UCSD-AML1 (cell line): ENCODE data around the gene FARP1.

Experiments used
- DNase-seq: peaks from one replicate; lab custom pipeline; 2025; ENCODE audit not compliant: unreplicated experiment; lab: John Stamatoyannopoulos, UW

The FARP1 gene

DNA sequence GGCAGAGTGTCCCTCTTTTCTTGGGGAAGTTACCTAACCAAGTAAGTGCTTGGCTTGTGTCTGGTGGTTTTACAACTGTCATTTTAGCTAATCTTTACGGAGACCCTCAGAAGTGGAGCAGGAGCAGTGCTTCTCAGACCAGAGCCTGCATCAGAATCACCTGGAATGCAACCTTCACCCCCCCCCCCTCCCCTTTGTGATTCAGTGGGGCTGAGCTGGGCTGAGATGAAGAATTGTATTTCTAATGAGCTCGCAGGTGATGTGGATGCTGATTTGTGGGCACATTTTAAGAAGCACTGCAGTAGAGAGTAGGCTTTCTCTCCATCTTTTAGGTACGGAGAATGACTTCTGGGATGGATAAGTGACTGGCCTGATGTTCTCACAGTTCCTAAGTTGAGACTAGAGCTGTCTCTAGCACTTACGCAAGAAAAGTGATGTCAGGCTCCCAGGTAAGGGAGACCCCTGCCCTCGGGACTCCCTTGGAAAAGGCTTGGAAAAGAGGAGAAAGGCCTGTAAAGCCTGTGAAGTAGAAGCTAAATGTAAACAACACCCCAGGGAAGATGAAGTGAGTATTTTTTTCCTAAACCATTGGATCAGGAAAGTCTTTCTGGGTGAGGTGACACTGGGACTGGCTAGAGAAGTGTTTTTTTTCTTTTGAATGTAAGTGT is 57.5 kb downstream of the FARP1 start:
- no peak for DNase-seq

DNA sequence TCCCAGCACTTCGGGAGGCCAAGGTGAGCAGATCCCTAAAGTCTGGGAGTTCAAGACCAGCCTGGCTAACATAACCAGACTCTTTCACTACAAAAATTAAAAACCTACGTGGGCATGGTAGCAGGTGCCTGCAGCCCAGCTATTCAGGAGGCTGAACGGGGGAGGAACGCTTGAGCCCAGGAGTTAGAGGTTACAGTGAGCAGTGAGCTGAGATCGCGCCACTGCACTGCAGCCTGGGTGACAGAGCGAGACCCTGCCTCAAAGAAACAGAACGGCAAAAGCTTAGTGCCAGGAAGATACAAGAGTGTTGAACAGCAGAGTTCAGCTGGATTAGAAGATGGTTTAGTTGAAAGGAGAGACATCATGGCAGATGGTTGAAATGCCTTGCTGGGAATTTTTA is 58.3 kb downstream of the FARP1 start:
- no peak for DNase-seq

DNA sequence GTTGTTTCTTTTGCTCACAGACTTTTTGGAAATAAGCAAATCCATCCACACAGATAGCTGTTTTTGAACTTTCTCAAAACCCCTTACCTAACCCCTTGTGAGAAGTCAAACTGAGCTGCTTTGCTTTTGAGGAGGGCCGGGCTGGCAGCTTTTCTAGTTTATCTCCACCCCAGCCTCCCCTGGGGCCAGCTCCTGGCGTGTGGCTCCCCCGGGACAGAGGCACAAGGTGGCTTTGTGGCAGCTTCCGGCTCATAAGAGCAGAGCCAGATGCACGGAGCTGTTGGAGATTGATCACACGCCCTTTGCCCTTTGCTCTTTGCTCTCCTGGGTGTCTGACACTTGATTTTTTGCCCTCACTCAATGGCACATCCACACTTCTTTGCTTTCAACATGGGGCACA is 59.1 kb downstream of the FARP1 start:
- DNase-seq, result no peak

DNA sequence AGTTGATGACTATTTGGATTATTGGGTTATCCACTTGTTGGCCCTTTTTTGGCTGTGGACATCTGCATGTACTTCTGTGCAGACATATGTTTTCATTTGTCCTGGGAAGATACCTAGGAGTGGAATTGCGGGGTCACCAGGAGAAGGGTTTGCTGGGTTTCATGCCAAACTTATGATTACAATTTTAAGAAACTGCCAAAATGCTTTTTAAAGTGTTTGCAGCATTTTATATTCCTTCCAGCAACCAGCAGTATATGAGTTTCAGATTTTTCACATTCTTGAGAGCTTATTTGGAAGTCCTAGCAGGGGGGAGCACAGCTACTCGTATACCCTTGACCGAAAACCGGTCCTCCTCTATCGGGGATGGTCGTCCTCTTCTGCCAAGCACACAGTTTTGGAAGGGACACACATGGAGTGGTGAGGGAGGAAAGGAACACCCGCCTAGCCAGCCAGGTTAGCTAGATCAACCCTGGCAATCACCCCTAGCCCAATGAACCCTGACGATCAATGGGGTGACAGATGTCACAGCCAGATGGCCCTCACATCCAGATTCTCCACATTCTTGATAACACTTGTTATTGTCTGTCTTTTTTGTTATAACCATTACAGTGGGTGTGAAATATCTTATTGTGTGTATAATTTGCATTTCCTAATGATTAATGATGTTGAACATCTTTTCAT is 60.9 kb downstream of the FARP1 start:
- DNase-seq, result no peak

DNA sequence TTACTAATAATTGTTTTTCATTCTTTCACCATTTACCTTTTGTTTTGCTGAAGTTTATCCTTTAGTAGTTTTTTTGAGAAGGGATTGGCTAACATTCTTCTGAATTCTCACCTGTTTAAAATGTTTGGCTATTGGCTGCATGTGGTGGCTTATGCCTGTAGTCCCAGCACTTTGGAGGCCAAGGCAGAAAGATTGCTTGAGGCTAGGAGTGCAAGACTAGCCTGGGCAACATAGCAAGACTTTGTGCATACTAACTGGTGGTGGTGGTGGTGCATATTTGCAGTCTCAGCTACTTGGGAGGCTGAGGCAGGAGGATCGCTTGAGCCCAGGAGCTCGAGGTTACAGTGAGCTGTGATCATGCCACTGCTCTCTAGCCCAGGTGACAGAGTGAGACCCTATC is 61.7 kb downstream of the FARP1 start:
- DNase-seq, result no peak

DNA sequence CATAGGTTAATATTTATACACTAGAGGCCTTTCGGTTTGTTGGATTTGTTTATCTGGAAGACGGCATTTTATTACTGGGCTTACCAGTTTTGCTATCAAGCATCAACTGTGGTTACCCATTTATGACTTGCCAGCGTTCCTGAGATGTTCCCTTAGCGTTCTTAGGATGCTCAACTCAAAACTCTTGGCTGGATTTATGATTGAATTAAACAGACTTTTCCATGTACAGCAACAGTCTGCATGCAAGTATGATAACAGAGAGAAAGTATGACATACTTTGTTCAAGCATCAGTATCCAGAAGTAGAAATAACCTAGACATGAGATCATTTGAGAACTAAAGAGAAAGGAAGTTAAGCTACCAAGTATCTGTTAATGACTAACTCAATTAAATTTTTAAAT is 64.1 kb downstream of the FARP1 start:
- DNase-seq, result no peak

DNA sequence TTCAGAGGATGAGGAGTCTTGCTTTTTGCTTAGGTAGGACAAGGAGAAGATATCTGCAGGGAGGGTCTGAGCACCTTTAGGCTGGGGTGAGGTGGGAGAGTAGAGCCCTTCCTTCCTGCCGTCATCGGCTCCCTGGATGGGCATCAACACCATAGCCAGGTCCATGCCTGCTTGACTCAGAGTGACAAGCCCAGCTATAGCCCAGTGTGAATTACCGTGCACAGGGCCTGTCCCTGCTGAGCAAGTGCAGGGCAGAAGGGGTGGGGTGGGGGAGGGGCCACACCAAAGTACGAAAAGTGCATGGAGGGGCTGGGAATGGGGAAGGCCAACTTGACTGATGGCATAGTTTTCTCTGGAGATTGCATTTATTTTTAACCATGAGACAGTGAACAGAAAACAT is 64.5 kb downstream of the FARP1 start:
- DNase-seq, result no peak

DNA sequence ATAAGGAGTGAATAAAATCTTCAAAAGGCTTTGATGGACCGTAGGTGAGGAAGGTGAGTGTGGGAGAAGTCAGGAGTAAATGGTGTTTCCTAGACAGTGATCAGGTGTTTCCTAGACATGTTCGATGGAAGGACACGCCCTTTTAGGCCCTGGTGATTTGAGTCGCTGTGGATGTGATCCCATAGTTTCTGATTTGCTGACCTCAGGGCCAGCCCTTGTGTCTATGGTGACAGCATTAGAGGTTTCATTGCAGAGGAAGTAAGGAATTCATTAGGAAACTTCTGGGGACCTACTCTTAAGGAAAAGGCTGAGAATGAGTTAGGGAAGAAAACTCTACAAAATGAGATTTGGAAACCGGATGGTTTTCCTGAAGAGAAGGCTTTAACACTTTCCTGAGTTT is 65.7 kb downstream of the FARP1 start:
- DNase-seq, result no peak

DNA sequence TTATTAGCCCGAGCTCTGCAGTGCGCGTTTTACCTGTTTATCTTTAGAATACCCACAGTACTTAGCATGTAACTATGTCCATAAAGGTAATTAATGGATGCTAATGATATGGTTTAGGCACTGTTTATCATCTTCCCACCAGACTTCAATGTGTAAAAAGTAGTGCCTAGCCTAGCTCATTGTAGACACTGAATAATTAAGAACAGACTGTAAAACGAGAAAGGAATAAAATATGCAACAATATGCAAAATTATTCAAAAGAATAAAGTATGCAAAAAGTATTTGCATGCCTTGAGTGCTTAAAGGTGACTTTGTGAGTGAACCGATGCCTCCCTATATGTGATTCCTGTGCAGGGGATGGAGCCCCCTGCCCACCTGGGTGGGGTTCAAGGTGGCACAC is 69.9 kb downstream of the FARP1 start:
- no peak for DNase-seq

DNA sequence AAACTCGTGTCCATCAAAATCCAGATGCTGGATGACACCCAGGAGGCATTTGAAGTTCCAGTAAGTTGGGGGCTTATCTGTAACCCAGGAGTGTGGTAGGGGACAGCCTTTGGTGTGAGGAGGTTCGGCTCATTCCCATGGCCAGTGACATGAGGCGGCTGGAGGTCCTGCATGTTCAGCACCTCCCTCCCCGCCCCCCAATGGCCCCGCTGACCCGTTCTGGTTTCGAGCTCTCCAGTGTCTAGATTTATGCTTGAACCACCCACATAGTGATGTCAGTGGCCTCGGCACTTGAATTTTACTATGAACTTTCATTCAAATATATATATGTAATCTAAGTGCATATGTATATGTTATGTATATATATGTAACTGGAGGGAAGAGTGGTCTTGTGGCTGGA is 70.5 kb downstream of the FARP1 start:
- DNase-seq, result no peak

DNA sequence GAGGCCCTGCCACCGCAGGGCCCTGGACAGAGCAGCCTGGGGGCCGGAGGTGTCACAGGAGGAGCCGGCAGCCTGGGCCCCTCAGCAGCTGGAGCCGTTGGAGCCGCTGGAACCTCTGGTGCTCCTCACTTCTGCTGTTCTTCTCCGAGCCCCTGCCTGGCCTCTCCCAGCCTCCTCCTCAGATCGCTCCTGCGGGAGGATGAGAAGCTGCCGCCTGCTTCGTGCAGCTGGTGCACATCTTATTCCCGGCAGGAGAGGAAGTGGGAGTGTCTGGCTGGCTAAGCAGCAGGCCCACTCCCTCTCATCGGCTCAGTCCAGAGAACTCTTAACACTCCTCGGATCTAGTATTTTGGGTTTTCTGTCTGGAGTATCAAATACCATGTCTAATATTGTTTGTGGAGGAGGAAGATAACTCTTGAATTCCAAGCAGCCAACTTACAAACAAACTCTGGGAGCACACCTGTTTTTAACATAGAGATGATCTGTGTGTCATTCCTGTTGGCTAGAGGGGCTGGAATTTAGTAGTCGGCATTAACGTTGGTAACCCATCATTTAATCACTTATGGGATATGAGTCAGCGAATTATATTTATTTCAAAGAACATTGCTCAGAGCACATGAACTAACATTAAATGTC is 71.2 kb downstream of the FARP1 start:
- DNase-seq, result no peak

DNA sequence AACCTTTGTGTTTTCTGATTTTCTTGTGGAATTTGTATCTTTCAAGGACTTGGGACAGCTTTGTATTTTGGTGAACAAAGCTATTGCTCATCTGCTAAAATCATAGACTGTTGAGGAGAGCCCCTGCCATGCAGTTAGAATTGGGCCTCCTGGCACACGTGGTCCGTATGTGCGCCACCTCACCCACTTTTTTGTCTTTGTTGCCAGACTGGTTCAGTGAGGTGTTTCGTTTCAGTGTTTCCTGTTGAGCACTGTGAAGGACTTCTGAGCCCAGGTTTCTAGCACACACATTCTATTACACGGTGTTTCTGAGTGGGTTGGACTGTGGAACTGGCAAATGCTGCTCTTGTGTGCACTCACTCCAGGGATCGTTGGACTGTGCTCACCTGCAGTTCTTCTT is 71.8 kb downstream of the FARP1 start:
- DNase-seq, result no peak

DNA sequence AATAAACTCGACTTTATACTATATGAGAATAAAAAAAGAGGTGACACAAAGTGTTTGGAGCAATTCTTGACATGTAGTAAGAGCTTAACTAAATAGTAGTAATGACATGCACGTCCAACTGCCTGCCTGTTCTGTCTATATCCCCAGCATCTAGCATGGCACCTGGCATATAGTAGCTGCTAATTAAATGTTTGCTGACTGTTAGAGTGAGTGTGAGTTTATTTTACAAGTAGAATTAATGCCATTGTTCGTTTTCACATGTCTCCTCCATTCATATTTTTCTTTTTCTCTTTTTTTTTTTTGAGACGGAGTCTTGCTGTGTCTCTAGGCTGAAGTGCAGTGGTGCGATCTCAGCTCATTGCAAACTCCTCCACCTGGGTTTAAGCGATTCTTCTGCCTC is 72.6 kb downstream of the FARP1 start:
- no peak for DNase-seq

DNA sequence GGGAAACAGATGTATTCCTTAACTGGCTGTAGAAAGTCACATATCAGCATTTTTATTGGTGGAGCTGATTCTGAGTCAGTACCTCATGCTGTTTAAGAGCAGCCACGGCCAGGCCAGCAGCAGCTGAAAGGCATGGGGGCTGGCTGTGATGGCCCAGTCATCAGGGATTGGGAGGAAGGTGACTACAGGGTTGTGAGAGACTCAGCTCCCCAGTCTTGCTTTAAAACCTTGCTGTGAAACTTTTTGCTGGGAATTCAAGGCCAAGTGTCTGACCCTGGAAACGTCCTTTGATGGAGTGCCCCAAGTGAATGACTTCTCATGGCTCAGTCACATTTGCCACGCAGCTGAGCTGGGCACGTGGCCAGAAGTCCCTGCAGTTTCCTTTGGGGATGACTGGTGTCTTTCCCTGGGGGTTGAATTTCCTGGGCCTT is 73.3 kb downstream of the FARP1 start:
- no peak for DNase-seq

DNA sequence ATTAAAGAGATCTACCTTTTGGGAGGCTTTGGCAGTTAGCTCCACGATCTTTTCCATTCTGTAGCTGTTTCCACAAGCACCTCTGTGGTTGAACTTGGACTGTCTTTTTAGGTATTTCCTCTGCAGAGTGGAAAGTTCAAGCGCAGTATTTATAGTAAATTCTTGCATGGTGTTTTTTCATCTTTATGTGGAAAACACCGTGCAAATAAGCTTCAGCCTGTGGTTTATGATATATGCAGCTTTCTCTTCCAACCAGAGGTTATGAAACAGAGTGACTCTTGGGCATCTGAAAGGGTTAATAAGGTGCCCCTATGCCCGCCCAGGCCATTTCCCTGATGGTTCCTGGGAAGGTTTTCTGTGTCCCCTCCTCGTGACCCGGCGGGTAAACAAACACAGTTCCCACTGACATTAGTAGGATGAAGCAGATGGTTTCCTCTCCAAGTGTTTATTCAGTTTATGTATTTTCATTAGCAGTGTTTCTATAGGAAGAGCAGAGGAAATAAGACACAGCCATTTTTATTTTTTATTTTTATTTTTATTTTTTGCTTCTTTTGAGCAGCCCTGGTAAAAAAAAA is 73.9 kb downstream of the FARP1 start:
- no peak for DNase-seq

DNA sequence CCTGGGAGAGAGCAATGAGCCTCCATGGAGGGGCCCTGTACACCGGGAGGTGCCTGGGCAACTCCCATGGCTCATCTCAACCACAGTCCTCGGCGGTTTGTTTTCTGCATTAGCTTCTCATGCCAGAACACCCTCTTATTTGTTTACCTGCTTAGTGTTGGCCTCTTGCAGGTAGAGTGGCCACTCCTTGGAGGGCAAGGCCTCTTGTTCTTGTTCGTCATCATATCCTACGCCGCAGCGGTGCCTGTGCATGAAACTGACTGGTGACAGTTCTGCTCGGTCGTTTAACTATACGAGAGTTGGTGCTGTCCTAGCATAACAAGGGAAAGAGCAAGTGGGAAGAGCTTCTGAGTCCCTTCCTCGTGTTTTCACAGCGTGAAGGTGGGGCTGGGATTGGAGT is 74.7 kb downstream of the FARP1 start:
- DNase-seq, result no peak

DNA sequence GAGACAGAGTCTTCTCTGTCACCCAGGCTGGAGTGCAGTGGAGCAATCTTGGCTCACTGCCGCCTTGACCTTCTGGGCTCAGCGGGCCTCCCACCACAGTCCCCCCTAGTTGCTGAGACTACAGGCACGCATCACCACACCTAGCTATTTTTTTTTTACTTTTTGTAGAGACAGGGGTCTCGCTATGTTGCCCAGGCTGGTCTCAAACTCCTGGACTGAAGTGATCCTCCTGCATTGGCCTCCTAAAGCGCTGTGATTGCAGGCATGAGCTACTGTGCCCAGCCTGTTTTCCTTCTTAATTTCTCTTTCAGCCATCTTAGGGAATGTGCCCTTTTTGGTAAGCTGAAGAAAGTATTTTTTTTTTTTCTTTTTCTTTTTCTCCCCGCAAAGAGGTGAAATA is 76.8 kb downstream of the FARP1 start:
- no peak for DNase-seq

DNA sequence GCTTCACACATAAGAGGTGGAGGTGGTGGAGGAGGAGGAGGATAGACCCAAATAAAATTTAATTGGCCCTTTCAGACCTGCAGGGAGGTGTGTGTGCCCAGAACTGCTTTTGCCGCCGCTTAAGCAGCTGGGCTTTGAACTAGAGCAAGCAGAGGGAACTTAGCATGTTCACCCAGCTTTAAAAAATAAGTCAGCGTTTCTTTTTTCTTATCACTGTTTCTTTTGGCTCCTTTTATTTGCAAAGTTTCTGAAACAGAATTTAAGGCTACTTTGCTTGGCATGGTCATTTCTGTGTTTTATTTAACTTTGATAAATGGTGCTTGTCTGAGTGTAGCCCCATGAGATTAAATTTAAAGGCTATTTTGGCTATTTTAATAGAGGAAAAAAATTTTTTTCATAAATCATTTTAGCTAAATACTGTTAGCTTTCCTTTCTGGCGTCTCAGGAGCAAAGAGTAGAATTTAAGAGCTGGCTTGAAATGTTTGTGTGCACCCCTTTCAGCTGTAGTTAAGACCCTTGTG is 77.4 kb downstream of the FARP1 start:
- DNase-seq, result no peak

DNA sequence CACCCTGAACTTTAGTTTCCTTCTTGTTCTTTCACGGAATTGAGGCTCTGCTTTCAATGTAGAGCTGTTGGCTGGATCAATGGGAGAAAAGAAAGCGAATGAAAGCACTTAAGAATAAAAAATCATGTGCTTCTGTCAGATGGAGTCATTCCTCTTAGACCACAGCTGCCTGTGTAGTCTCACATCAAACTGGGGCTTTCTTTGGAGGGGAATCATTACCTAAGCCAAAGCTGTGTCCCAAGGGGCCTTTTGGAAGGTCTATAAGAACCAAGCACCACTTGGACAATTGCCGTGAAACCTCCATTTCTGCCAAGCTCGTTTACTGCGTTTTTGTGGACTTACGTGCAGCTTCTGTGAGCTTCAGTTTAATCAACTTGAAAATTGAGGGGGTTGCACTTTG is 78.3 kb downstream of the FARP1 start:
- DNase-seq, result no peak

DNA sequence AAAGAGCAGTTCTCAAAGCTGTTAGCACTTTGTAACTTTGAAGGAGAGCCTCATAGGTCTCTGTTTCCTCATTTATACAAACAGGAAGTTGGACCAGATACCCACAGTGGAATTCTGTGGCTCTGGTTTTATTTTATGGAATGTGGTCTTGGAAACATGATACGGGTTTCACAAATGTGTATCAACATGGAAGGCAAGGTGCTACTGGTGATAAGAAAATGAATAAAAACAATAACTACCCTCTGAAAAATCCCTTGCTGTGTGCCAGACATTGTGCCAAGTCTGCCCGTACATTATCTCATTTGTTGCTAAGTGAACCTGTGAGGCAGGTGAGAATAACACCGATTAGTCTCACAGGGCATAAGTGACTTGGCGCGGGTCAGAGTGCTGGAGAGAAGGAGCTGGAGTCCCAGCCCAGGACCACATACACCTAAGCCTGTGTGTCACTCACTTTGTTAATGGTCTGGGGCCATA is 79.2 kb downstream of the FARP1 start:
- DNase-seq, result no peak

DNA sequence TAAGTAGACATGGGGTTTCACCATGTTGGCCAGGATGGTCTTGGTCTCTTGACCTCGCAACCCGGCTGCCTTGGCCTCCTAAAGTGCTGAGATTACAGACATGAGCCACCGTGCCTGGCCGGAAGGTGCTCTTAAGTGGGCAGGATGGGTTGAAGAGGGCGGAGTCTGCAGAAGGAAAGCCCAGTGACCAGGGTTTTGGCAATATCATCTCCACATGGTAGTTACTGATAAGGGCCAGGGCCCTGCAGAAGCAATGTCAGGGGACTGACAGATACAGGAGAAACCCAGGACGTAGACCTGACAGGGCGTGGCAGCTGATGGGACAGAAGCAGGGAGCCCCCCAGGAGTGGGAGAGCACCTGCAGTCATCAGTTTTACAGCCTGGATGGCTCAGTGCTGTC is 79.9 kb downstream of the FARP1 start:
- no peak for DNase-seq

DNA sequence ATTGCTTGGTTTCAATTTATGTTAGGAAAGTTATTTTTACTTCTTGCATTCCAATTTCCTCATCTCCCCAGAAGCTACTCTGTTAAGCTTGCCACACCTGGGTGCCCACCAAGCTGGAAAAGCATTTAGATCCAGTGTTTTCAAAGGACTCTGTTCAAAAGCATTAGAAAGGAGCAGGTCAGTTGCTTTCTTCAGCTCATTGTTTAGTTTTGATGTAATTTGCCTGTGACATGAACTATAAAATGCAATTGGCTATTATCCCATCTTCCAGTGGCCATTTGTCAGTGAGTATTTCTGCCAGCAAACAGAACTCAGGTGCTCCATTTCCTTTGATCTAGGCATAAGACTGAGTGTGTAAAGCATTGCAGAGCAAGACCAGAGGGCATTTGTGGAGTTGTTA is 80.8 kb downstream of the FARP1 start:
- no peak for DNase-seq
